ENCODE measurements around the gene MAML2. TPM values are rescaled to one million over a fixed set of nuclear protein-coding genes. Genes with fewer than 3 reads are reported as not detected.

Gene MAML2
- total and polyA plus RNA-seq, 2 of the 8 experiments (the other 6 are each of a cell fraction or from before 2014, with no cell fraction given), result 3.8 to 6.6 TPM

DNA sequence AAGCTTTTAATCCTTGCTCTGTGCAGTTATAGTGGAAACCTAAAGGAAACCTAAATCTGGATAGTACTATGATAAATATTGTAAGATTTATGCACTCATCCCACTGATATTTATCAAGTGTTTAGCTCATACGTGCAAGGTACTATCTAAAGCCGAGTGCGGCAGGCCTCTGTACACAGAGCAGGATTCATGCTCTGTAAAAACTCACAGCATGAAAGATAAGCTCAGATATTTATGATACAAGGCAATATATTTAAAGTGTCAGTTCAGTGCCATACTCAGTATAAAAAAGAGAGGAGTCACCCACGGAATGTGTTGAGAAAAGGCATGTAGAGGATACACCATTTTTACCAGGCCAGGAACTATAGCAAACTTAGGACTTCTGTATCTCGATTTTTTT lies 66.2 kb downstream of the MAML2 start (continued):
- TF ChIP-seq, protein P1, sequence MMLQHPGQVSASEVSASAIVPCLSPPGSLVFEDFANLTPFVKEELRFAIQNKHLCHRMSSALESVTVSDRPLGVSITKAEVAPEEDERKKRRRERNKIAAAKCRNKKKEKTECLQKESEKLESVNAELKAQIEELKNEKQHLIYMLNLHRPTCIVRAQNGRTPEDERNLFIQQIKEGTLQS (IDR thresholded peaks at IDR 0.05; ENCODE audit: insufficient read depth, low read depth, low read length), result no peak
- TF ChIP-seq BACH1 (IDR thresholded peaks at IDR 0.05; ENCODE audit: low read length), result no peak
- no peak for TF ChIP-seq JUND (IDR thresholded peaks at IDR 0.05; ENCODE audit: low read length)
